ENCODE results near the gene INO80B. TPM values are rescaled to one million over a fixed set of nuclear protein-coding genes. Genes with fewer than 3 reads are reported as not detected.

The INO80B gene
- polyA plus RNA-seq, 1 donor from 2014 or later = 35.2 TPM

GRCh38 chr2:74489906-74490305 is 35.0 kb downstream of the INO80B start:
- Histone ChIP-seq H3K9me3 (ENCODE audit: low read length) (no peaks in the 10 kb centered on the region), H4K20me1 (ENCODE audit: insufficient read depth) (no peaks in the 10 kb centered on the region), H2AFZ (ENCODE audit: low read depth, low read length) (no peak overlapping the region), H3K4me3 (ENCODE audit: low read length) (no peak overlapping the region), H3K36me3 (ENCODE audit: insufficient read depth, low read length) (no peaks in the 10 kb centered on the region), H3K9me2 (ENCODE audit: insufficient read depth, low read length) (no peaks in the 10 kb centered on the region), H3K79me2 (replicated peaks; ENCODE audit: insufficient read depth, low read length) (no peaks in the 10 kb centered on the region), H3F3A (ENCODE audit: insufficient read depth, low read length, poor library complexity, severe bottlenecking) (no peaks in the 10 kb centered on the region), H3K27ac (ENCODE audit: low read length) (no peak overlapping the region), H3K9ac (ENCODE audit: low read length) (no peak overlapping the region), H3K4me2 (ENCODE audit: low read length) (no peak overlapping the region), H3K27me3 (ENCODE audit: insufficient read depth, low read depth, low read length) (no peaks in the 10 kb centered on the region)
- TF ChIP-seq RAD21 (conservative IDR thresholded peaks at IDR 0.05) = no peak
- no peak for TF ChIP-seq POLR2AphosphoS5 (IDR thresholded peaks at IDR 0.05)
- TF ChIP-seq MXI1 (conservative IDR thresholded peaks at IDR 0.05; ENCODE audit: poor library complexity, severe bottlenecking) = no peak
- TF ChIP-seq SMC3 (conservative IDR thresholded peaks at IDR 0.05; ENCODE audit: poor library complexity) = no peak
- no peak for TF ChIP-seq REST (IDR thresholded peaks at IDR 0.05; ENCODE audit: borderline replicate concordance)
- TF ChIP-seq EZH2 (IDR thresholded peaks at IDR 0.05; ENCODE audit: borderline replicate concordance, insufficient read depth, low read length, poor library complexity, severe bottlenecking) = no peak
- no peak for TF ChIP-seq TAF1 (IDR thresholded peaks at IDR 0.05; ENCODE audit: low read depth)
- no peak for TF ChIP-seq EP300 (conservative IDR thresholded peaks at IDR 0.05; ENCODE audit: poor library complexity, severe bottlenecking)
- TF ChIP-seq CTCF (IDR thresholded peaks at IDR 0.05; ENCODE audit: poor library complexity, severe bottlenecking) = no peak

GRCh38 chr2:74491648-74492544 is 37.0 kb downstream of the INO80B start:
- H3K9me2 ChIP-seq (ENCODE audit: insufficient read depth, low read length) = no peaks in the 10 kb centered on the region
- no peaks in the 10 kb centered on the region for H3K36me3 ChIP-seq (ENCODE audit: insufficient read depth, low read length)
- no peaks in the 10 kb centered on the region for H4K20me1 ChIP-seq (ENCODE audit: insufficient read depth)
- H3K9me3 ChIP-seq (ENCODE audit: low read length) = no peaks in the 10 kb centered on the region
- H3K27me3 ChIP-seq (ENCODE audit: insufficient read depth, low read depth, low read length) = peaks cover 11% of the 10 kb centered on the region
- TF ChIP-seq MXI1 (conservative IDR thresholded peaks at IDR 0.05; ENCODE audit: poor library complexity, severe bottlenecking) (no peak), EZH2 (IDR thresholded peaks at IDR 0.05; ENCODE audit: borderline replicate concordance, insufficient read depth, low read length, poor library complexity, severe bottlenecking) (no peak), TAF1 (IDR thresholded peaks at IDR 0.05; ENCODE audit: low read depth) (no peak), EP300 (conservative IDR thresholded peaks at IDR 0.05; ENCODE audit: poor library complexity, severe bottlenecking) (no peak), POLR2AphosphoS5 (IDR thresholded peaks at IDR 0.05) (no peak), SMC3 (conservative IDR thresholded peaks at IDR 0.05; ENCODE audit: poor library complexity) (no peak), CTCF (IDR thresholded peaks at IDR 0.05; ENCODE audit: poor library complexity, severe bottlenecking) (no peak), REST (IDR thresholded peaks at IDR 0.05; ENCODE audit: borderline replicate concordance) (no peak), RAD21 (conservative IDR thresholded peaks at IDR 0.05) (no peak)
- no peak overlapping the region for H3K27ac ChIP-seq (ENCODE audit: low read length)
- no peaks in the 10 kb centered on the region for H3F3A ChIP-seq (ENCODE audit: insufficient read depth, low read length, poor library complexity, severe bottlenecking)
- H3K79me2 ChIP-seq (replicated peaks; ENCODE audit: insufficient read depth, low read length) = no peaks in the 10 kb centered on the region
- no peak overlapping the region for H3K4me3 ChIP-seq (ENCODE audit: low read length)
- no peak overlapping the region for H3K9ac ChIP-seq (ENCODE audit: low read length)
- H2AFZ ChIP-seq (ENCODE audit: low read depth, low read length) = no peak overlapping the region
- H3K4me2 ChIP-seq (ENCODE audit: low read length) = no peak overlapping the region

All from neural cell (in vitro differentiated cells).